Measurements from ENCODE around the gene CRAT.
"Not testable (repeated sequence)": the region's sequence is repeated elsewhere in the genome, so short reads cannot be mapped to it uniquely, and the experiment has no call there.

Gene CRAT

DNA sequence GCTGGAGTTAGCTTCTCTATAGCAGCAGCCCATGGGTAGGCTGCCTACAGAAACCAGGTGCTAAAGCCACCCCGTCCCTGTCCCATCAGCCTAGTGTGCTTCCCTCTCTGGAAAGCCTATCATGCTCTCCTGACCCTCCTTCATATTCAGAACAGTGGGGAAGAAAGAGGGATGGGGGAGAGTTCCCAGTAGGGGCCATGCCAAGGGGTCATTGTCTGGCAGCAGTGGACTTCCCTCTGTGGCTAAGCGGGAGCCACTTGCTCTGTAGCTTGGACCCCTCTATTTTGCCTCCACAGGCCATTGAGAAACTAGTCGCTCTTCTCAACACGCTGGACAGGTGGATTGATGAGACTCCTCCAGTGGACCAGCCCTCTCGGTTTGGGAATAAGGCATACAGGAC is 18.1 kb upstream of the CRAT start:
- Mint-ChIP-seq H3K4me3 (no peak overlapping the region), H3K36me3 (ENCODE audit: low read depth) (peaks cover 61% of the 10 kb centered on the region), H3K9me3 (no peaks in the 10 kb centered on the region), H3K27me3 (ENCODE audit: low read depth) (no peaks in the 10 kb centered on the region), H3K27ac (no peak overlapping the region), H3K4me1 (no peaks in the 10 kb centered on the region)
- TF ChIP-seq CTCF (IDR thresholded peaks at IDR 0.05; ENCODE audit: unreplicated experiment in 3 of 3): no peak

DNA sequence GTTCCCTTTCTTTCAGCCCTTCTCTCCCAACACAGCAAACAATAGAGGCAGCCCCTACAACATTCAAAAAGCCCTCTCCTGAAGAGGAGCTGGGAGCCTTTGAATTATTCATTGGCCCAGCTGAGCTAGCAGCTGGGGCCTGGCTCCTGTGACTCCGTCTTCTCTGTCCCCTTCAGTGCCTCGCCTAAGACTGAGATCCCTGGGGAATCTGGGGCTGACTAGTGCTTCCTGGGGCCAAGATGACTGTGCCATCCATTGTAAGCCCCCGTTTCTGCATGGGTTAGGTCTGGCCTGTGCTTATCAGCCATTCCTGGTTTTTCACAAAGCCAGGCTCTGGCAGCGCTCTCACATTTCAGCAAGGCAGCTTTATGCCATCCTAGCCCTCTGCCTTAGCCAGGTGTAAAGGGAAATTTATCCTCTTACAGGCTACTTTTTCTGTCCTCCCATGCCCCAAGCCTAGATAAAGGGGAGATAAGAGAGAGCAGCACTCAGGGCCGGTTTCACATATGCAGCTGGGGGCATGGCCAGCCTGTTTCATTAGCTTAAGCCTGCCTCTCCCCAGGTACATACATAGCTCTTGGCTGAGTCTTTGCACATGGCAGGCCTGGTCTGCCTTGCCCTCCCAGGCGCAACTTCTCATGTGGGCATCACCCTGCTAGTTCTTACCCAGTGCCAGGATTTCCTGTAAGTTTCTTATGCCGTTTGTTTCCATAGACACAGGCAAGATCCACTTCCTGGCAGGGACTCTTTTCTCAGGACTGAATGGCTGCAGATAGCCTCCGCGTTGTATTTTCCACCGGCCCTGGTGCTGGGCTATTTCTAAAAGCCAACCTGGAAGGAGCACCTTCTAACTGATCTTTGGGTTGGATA is 16.4 kb upstream of the CRAT start:
- no peak overlapping the region for H3K4me3 Mint-ChIP-seq
- peak overlapping the region in 1 of 3 experiments; percentile 12 for H3K27ac Mint-ChIP-seq
- H3K9me3 Mint-ChIP-seq: no peaks in the 10 kb centered on the region
- H3K27me3 Mint-ChIP-seq (ENCODE audit: low read depth): no peaks in the 10 kb centered on the region
- H3K36me3 Mint-ChIP-seq (ENCODE audit: low read depth): peaks cover 62% of the 10 kb centered on the region
- no peak for TF ChIP-seq CTCF (IDR thresholded peaks at IDR 0.05; ENCODE audit: unreplicated experiment in 3 of 3)
- H3K4me1 Mint-ChIP-seq: no peaks in the 10 kb centered on the region

- no peaks in the 10 kb centered on the region for H3K9me3 Mint-ChIP-seq
- TF ChIP-seq CTCF (IDR thresholded peaks at IDR 0.05; ENCODE audit: unreplicated experiment in 3 of 3): no peak
- peaks cover 60% of the 10 kb centered on the region for H3K36me3 Mint-ChIP-seq (ENCODE audit: low read depth)
- no peak overlapping the region for H3K27ac Mint-ChIP-seq
- H3K27me3 Mint-ChIP-seq (ENCODE audit: low read depth): no peaks in the 10 kb centered on the region
- no peak overlapping the region for H3K4me3 Mint-ChIP-seq
- peaks cover 7% of the 10 kb centered on the region for H3K4me1 Mint-ChIP-seq
Observed at GRCh38 chr9:129125478-129125877, 14.9 kb upstream of the CRAT start.

DNA sequence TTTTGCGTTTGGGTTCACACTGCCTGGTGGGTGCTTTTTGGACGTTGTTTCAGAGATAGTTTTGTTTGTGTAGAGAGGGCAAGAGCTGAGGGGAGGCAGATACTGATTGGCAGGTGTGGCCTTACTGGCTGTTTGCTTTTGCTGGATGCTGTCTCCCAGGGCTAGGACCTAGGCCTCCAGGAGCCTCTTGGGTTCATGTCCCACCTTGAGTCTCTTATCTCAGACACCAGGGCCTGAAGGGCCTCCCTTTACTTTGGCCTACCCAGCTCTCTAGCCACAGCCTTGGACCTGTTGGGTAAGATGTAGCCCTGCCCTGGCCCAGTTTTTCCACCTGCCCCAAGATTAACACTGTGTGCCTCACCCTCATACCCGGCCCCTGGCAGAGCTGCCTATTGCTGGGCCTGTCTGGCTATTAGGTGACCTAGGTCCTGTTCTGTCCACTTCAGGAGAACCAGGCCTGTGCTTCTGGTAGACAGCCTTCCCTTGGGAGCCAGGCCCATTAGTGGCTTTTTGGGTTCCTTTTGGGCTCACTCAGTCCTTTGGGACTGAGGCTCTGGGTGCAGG is 14.0 kb upstream of the CRAT start:
- Mint-ChIP-seq H3K27me3 (ENCODE audit: low read depth) (no peaks in the 10 kb centered on the region), H3K4me1 (peaks cover 7% of the 10 kb centered on the region), H3K36me3 (ENCODE audit: low read depth) (peaks cover 59% of the 10 kb centered on the region), H3K4me3 (no peak overlapping the region), H3K27ac (no peak overlapping the region), H3K9me3 (no peaks in the 10 kb centered on the region)
- TF ChIP-seq CTCF (IDR thresholded peaks at IDR 0.05; ENCODE audit: unreplicated experiment in 3 of 3): no peak

DNA sequence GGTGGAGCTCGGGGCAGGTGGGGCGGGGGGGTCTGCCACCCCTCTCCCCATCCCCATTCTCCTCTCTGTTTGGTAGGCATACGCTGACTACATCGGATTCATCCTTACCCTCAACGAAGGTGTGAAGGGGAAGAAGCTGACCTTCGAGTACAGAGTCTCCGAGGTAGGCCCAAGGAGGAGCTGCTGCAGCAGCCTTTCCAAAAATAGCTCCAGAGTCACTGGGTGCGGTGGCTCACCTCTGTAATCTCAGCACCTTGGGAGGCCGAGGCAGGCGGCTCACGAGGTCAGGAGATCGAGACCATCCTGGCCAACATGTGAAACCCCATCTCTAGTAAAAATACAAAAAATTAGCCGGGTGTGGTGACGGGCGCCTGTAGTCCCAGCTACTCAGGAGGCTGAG is 12.4 kb upstream of the CRAT start:
- H3K27me3 Mint-ChIP-seq (ENCODE audit: low read depth); H3K9me3 Mint-ChIP-seq; H3K4me3 Mint-ChIP-seq; H3K4me1 Mint-ChIP-seq; H3K27ac Mint-ChIP-seq: not testable (repeated sequence)
- H3K36me3 Mint-ChIP-seq (ENCODE audit: low read depth): peaks cover 56% of the 10 kb centered on the region

DNA sequence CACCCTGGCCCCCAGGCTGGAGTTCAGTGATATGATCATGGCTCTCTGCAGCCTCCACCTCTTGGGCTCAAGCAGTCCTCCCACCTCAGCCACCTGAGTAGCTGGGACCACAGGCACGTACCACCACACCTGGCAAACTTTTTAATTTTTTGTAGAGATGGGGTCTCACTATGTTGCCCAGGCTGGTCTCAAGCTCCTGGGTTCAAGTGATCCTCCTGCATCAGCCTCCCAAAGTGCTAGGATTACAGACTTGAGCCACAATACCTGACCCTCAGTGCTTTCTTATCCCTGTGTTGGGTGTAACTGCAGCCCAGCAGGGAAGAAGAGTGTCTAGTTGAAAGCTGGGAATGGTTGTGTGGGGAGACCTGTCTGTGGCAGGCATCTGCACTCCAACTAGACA is 11.5 kb upstream of the CRAT start:
- no peak for TF ChIP-seq CTCF (IDR thresholded peaks at IDR 0.05; ENCODE audit: unreplicated experiment in 3 of 3)
- H3K27me3 Mint-ChIP-seq (ENCODE audit: low read depth): no peaks in the 10 kb centered on the region
- no peaks in the 10 kb centered on the region for H3K9me3 Mint-ChIP-seq
- H3K4me1 Mint-ChIP-seq: peaks cover 7% of the 10 kb centered on the region
- H3K4me3 Mint-ChIP-seq: no peak overlapping the region
- H3K27ac Mint-ChIP-seq: no peak overlapping the region
- H3K36me3 Mint-ChIP-seq (ENCODE audit: low read depth): peaks cover 48% of the 10 kb centered on the region

All from nephron (organoid).